DMS53 treated with DMSO at 0.1 percent for 48 hours (cell line): Measurements from ENCODE around the gene RNF44.

Experiments
- DNase-seq: peaks from one replicate; lab custom pipeline; 2025; ENCODE audit not compliant: unreplicated experiment; lab: John Stamatoyannopoulos, UW

RNF44 gene

DNA sequence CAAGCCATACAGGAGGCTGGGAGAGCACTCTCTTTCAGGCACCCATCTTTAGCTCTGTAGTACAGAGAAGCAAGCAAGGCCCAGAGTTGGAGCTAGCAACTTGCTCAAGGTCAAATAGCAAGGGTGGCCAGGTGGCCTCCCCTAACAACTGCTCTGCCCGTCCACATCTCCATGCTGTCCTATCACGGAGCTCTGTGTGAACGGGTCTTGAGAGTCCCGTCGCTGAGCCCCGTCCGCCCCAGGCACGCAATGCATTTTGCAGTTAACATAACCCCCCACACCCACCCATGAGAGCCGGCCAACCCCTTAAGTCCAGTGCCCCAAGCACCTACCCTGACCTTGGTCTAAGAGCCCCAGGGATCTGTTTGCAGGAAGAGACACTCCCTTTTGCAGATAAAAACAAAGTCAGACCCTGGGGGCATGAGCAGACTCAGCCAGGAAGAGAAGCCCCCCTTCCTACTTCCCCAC is 1.5 kb downstream of the RNF44 start:
- no peak for DNase-seq

DNA sequence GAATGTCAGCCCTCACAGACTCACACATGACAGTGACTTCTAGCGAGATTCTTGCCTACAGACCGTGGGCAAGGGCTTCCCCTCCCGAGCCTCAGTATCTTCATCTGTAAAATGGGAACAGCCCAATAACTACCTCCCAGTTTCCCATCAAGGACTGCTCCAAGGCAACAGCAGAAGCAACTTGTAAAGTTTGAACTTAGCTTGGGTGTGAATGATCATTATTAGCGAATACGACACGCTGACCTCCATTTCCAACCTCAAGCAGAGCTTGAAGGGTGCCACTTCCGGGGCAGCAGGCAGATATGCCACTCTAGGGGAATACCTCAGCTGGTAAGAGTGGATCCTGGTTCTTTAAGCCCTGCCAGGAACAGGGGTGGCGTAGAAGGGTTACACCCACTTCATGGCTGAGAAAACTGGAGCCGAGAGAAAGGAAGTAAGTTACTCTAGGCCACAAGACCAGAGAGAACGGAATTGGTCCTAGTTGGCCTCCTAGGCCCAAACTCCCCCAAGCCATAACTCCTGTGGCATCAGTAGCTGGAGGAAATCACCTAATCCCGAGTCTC is 2.0 kb downstream of the RNF44 start:
- DNase-seq = no peak

DNA sequence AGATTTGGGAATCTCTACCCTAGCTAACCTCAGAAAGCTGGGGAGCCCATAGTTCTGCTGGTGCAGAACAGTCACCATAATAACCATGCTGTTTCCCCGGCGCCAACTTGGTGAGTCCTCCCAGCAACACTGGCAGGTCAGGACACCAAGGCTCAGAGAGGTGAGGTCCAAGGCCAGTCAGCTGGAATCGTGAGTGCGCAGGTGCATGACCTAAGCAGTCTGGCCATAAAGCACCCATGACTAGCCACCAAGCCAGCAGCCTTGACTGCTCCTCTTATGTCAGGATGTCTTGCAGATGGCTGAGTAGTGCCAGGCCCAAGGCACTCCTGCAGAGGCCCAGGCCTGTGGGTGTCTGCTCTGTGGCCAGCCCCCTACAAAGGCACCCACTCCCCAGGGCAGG is 2.6 kb downstream of the RNF44 start:
- DNase-seq = no peak

DNA sequence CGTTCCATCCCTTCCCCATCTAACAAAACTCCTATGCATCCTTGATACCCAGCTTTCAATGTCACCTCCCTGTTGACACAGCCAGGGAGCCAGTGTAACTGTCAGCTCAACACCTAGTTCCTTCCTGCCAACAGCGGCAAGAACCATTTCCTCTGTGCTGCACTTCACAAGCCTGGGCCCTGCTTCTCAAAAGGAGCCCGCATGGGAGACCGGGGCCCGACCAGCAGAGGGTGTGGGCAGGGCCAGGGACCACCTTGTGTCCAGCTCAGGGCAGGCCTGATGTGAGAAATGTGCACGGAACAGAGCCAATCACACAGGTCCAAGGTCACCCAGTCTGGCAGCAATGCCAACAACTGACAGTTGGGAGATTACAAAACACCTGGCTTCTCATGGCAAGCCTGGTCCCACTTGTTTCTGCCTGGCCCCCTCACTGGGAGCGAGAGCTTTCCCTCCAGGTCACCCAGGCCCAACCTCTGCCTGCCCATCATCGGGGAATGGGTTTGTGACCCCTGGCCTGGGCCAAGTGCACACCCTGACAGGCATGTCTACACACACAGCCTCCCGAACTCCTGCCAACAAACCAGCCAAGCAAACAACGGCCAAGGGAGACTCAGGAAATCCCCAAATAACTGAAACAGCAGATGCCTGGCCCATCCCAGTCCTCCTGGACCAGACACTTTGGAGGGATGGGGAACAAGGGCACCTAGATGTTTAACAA is 3.1 kb downstream of the RNF44 start:
- DNase-seq = no peak

DNA sequence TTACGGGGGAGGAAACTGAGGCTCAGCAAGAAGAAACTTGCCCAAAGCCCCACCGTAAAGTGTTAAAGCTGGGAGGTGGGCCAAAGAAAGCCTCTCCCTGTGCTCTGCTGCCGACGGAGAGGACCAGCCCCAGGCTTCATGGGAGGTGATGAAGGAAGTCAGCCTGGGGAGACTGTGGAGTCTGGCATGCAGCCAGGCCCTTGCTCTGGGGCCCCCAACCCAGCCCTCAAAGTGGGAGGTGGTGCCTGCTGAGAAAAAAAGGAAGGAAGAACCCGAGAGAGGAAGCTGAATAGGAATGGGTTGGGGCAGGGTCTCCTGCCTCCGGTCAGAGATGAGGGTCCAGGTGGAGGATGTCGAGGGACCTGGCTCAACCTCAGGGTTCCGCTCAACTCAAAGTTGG is 3.8 kb downstream of the RNF44 start:
- no peak for DNase-seq

DNA sequence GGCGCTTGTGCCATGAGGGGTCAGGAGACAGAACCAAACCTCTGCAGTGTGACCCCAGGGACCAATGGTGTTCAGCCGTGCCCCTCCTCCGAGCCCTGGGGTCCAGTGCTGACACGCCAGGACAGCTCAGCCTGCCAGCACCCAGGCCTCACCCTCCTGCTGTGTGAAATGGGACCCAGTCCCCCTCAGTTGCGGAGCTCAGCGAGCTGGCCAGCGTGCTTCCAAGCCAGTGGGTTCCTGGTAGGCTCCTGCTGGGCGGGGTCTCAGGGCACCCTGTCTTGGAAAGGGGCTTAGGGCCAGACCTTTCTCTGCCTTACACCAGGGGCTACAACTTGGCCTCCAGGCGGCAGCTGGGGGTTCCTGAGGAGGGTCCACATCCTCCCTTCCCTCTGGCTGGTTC is 4.4 kb downstream of the RNF44 start:
- DNase-seq = no peak

DNA sequence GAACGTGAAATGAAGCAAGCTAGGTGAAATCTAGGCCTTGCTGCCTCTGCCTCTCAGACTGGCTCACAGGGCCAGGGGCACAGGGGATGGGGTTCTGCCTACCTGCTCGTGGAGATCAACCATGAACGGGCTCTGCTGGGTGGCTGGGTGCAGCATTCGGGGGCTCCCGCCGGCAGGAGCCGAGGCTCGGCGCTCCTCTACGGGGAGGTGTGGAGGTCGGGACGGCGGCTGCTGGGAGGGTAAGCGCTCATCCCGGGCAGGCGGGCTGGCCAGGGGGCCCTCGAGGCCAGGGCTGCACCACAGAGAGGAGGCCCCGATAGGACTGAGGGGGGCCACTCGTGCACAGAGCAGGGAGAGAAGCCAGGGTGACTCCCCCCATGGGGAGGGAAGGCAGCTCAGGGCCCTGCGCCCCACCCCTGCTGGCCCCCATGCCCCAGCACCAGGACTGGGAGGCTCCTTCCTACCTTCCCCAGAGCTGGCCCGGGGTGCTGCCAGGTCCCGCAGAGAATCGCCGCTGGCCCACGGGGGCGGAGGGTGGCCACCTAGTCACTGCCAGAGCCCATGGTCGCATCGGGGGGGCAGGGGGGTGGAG is 5.2 kb downstream of the RNF44 start:
- DNase-seq = no peak

DNA sequence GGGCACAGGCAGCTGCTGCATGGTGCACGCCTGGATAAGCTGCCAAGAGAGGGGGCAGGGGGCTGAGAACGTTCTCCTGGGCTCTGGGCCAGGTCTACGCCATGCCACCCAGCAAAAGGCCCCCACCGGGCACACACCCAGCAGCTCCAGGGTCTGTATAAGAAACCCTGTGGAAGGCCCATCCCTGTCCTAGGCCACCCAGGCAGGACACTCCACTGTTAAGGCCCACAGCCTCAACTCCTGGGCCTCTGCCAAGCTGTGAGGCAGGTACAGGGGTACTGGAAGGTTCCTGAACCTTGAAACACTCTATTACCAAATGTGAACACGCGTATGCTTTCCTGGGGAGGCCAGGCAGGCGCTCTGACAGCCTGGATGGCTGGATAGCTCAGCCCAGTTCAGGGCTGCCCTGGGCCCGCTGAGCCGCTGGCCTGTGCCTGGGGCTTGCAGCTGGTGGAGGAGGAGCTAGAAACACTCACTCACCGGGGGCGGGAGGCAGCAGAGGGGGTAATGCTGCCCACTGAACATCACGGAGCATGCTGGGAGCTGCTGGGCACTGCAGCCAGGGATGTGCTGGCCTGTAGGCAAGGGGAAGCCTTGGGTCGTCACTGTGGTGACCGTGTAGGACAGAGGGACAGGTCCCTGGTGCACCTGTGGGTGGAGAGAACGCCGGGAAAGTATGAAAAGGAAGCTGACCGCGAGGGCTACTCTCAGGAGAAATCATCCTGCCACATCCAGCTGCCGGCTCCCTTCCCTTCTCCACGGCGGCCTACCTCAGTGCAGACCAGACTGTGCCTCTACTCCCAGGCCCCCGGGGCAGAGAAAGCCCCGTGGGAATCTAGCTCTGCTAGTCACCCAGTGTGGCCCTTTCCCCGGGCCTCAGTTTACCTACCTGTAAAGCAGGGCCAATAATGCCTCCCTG is 6.0 kb downstream of the RNF44 start:
- no peak for DNase-seq

DNA sequence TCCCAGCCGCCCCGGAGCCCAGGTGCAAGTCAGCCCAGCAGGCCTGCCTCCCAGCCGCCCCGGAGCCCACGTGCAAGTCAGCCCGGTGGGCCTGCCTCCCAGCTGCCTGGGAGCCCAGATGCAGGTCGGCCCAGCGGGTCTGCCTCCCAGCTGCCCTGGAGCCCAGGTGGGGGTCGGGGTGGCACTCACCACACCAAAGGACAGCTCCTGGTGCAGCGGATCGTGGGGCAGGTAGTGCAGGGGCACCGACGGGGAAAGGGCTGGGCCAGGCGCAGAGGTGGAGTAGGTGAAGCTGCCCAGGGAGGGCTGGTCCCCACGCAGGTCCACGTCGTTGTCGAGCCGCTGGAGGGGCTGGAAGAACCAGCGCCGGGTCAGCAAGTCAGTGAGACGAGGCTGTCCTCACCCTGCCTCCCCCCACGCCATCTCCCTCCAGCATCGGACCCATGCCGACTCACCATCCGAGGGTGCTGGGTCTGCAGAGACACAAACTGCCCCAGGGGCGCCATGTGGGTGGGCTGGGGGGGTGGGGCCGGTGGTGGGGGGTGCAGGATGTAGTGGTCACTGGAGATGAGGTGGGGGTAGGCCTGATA is 6.7 kb downstream of the RNF44 start:
- no peak for DNase-seq

DNA sequence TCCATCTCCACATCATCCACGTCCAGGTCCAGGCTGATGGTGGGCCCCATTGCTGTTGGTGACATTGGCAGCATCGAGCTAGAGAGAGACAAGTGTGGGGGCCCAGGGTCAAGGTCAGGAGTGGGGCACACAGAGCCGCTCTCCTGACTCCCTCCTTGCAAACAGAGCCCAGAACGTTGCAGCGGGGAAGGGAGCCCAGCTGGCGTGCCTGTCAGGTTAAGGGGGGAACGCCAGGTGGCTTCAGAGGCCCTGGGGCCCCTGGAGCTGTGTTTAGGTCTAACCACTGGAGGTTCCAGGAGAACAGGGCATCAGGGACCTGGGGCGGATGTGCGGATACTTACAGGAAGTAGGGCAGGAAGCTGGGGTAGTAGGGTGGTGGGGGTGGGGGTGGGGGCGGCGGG is 7.5 kb downstream of the RNF44 start:
- DNase-seq = no peak

DNA sequence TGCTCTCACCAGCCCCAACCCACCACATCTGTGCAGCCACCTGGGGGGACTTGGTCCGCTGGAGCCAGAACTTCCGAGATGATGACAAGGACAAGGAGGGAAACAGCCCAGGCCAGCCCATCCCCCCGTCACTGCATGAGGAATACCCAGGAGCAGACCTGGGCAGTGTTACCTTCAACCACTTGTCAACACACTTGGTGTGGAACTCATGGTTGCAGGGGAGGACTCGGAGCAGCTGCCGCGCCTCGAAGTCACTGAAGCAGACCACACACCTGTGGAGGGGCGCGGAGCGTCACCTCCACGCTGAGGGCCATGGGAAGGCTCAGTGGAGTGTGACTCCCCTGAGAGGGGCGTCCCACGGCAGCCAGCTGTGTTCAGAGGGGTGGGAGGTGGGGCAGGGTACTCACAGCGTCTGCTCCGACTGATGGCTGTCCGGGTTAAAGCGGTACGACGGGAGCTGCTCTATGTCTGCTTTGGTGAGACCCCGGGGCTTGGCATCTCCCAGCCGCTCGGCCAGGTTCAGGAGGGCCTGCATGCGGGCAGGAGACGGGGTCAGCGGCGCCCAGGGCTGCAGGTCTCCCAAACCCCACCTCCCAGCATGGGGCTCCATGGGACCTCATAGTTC is 8.0 kb downstream of the RNF44 start:
- DNase-seq = no peak

DNA sequence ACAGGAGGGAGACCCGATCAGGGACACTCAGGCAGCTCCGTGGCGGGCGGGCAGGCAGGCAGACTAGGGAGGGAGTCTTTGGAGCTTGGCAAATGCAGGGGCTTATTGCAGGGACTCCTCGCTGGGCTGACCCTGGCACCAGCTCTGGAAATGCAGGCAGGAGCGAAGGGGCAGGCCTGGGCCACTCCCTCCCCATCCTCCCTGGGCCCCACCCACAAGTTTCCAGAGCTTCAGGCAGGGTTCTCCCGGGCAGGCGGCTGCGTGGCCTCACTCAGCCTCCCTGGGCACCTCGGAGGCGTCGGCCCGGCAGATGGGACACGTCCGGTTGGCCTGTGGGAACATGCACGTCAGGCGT is 8.5 kb downstream of the RNF44 start:
- no peak for DNase-seq

DNA sequence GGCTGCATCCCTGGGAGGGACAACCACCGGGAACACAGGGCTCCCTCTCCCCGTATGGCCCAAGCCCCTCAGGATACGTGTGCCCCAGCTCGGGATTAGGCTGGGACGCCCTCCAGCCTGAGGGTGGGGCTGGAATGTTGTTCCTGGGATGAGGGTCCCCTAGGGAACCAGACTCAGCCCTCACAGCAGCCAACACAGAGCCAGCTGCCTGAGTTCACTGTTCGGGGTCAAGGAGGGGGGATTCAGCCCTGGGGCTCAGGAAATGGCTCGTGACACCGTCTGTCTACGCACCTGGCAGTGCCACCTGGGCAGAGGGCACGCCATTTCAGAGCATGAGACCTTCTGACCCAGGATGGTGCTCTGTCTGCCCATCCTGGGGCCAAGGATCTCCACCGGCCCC is 8.9 kb downstream of the RNF44 start:
- DNase-seq = no peak

DNA sequence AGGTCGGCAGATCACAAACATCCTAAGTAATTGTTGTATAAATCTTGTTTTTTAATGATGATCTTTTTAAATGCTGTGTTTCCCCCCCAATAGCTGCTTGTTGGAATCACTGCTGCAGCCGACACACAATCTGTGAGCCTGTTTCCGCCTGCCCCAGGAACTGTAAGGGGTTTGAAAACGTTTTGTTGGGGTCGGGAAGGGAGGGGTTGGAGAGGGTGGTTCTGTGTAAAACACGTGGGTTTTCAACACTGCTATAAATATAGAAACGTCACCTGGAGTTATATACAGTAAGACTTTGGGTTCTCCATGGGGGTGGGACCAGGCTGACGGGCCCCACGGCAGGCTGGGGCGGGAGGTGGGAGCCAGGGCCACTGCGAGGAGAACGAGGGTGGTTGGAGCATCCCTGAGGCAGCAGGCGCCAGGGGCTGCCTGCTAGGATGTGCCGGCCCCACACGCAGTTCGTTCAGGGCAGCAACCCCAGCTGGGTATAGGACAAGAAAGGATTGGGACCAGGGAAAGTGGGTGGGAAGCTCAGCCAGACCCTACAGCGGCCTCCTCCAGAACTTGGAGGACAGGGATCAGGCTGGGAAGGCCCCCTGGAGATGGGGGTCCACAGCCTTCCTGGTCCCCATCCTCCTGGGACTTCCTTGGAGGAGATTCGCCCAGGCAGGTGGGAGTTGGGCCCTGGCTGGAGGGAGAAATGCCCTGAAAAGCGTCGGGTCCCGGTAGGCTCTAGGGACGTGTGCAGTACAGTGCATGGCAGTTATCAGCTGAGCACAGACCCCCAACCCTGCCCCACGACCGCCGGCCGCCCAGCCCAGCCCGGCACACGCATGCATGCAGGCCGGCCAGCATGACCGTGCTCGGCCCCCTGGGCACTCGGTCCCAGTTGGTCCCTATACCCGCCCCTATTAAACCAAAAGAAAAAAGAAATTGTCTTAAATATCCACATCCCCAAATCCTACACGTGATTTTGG is 9.7 kb downstream of the RNF44 start:
- DNase-seq = no peak

DNA sequence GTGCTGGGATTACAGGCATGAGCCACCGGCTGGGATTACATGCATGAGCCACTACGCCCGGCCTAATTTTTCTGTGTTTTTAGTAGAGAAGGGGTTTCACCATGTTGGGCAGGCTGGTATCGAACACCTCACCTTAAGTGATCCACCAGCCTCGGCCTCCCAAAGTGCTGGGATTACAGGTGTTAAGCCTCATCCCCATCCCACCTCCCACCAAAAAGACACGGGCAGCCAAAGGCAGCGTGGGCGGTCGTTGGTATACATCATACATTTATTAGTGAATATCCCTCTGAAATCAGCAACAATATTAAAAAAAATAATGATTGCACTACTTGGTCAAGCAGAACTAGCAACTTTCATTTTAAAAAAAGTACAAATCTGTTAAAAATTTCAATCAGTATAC is 10.7 kb downstream of the RNF44 start:
- DNase-seq = no peak

DNA sequence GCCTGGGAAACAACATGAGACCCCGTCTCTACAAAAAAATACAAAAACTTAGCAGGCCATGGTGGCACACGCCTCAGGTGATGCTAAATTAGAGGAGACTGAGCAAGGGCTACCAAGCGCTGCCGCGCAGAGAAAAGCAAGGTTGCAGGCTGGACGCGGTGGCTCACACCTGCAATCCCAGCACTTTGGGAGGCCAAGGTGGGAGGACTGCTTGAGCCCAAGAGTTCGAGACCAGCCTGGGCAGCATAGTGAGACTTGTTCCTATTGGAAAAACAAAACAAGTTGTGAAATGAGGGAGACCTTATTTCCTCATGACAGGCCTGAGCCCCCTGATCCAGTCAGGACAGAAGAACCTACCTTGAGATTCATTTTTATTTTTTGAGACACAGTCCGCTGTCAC is 11.5 kb downstream of the RNF44 start:
- DNase-seq = no peak

DNA sequence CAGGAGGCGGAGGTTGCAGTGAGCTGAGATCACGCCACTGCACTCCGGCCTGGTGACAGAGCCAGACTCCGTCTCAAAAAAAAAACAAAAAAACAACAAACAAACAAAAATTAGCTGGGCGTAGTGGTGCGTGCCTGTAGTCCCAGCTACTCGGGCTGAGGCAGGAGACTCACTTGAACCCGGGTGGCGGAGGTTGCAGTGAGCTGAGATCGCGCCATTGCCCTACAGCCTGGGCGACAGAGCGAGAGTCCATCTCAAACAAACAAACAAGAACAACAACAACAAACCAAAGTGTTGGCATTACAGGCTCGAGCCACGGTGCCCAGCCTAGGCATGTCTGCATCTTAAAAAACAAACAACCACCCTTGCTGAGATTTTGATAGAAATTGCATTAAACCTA is 12.2 kb downstream of the RNF44 start:
- DNase-seq = no peak

DNA sequence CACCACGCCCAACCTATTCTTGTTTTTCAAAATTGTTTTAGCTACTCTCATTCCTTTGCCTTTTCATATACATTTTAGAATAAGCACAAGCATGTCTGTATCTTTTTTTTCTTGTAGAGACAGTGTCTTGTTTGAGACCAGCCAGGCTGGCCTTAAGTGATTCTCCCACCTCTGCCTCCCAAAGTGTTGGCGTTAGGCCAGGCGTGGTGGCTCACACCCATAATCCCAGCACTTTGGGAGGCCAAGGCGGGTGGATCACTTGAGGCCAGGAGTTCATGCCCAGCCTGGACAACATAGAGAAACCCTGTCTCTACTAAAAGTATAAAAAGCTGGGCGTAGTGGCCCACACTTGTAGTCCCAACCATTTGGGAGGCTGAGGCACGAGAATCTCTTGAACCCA is 13.1 kb downstream of the RNF44 start:
- DNase-seq = no peak

DNA sequence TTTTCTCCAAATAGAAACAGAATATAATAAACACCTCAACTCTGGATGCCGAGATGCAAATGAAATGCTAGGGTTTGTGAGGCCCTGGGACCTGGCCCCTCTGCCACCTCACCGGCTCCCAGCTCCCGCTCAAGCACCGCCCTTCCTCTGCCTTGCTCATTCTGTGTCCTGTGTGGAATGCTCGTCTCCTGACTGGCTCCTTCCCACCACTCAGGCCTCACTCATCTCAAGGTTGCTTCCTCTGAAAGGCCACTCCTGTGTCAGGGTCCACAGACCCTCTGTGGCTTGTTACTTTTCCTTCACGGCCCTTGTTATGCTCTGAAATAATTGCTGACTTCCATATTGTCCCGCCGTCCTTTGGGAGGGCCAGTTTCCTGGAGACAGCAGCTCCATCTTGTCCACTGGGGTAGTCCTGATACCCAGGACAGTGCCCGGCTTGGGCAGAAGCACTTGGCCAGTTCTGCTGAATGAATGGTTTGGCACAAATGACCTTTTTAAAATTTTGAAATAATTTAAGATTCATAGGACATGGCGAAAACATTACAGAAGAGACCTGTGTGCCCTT is 15.4 kb downstream of the RNF44 start:
- no peak for DNase-seq
